Neural cell (in vitro differentiated cells): Measurements from ENCODE around the gene GIPC2.

Experiments
- CTCF ChIP-seq: fragments of 450-650 bp; IDR thresholded peaks from 2 replicates; pipeline ENCODE4 v1.5.1; 2014; ENCODE audit warnings: antibody characterized with exemption, mild to moderate bottlenecking, moderate library complexity; ENCODE audit not compliant: poor library complexity, severe bottlenecking
- EZH2 ChIP-seq: fragments of 200-600, 300-800 bp; shearing (Covaris generic), sonication (generic); IDR thresholded peaks from 2 replicates; pipeline ENCODE4 v1.6.1; 2014; ENCODE audit warnings: antibody characterized with exemption, low read length, borderline replicate concordance, mild to moderate bottlenecking; ENCODE audit not compliant: insufficient read depth, poor library complexity, severe bottlenecking
- POLR2AphosphoS5 ChIP-seq: IDR thresholded peaks from 2 replicates; pipeline ENCODE4 v1.6.1; 2012
- TAF1 ChIP-seq: IDR thresholded peaks from 2 replicates; pipeline ENCODE4 v1.6.1; 2012; ENCODE audit warnings: low read depth

- TF ChIP-seq CTCF (no peak), POLR2AphosphoS5 (no peak), TAF1 (no peak), EZH2 (no peak)
These were observed 16.2 kb downstream of the GIPC2 start for GRCh38 chr1:78061825-78062523.
